NCI-H2196 (cell line): ENCODE results near the gene KCNJ16.

Experiments
- DNase-seq: peaks from one replicate; lab custom pipeline; 2025; ENCODE audit not compliant: unreplicated experiment; lab: John Stamatoyannopoulos, UW

Gene KCNJ16

GRCh38 chr17:70067134-70067533 lies 7.9 kb upstream of the KCNJ16 start:
- DNase-seq: no peak

- no peak for DNase-seq
These were observed 4.6 kb upstream of the KCNJ16 start for GRCh38 chr17:70070305-70071027.

- DNase-seq: no peak
These were observed 3.9 kb upstream of the KCNJ16 start for GRCh38 chr17:70071127-70071526.

GRCh38 chr17:70071620-70072019 lies 3.4 kb upstream of the KCNJ16 start:
- no peak for DNase-seq

GRCh38 chr17:70072546-70073309 lies 2.3 kb upstream of the KCNJ16 start:
- DNase-seq: no peak

GRCh38 chr17:70073310-70073709 lies 1.7 kb upstream of the KCNJ16 start:
- DNase-seq: no peak

- no peak for DNase-seq
These were observed 1.2 kb upstream of the KCNJ16 start for GRCh38 chr17:70073799-70074198.

GRCh38 chr17:70074236-70074830 lies 692 bp upstream of the KCNJ16 start:
- DNase-seq: no peak

- no peak for DNase-seq
These were observed 1.2 kb downstream of the KCNJ16 start for GRCh38 chr17:70076189-70076588.

GRCh38 chr17:70076831-70077230 lies 1.8 kb downstream of the KCNJ16 start:
- no peak for DNase-seq

- DNase-seq: no peak
These were observed 3.5 kb downstream of the KCNJ16 start for GRCh38 chr17:70078549-70078948.

GRCh38 chr17:70078994-70079531 lies 4.0 kb downstream of the KCNJ16 start:
- no peak for DNase-seq

- no peak for DNase-seq
These were observed 5.7 kb downstream of the KCNJ16 start for GRCh38 chr17:70080541-70081347.

- no peak for DNase-seq
These were observed 6.9 kb downstream of the KCNJ16 start for GRCh38 chr17:70081885-70082284.

- no peak for DNase-seq
These were observed 9.5 kb downstream of the KCNJ16 start for GRCh38 chr17:70084476-70084875.

GRCh38 chr17:70086516-70086915 lies 11.5 kb downstream of the KCNJ16 start:
- no peak for DNase-seq

- no peak for DNase-seq
These were observed 14.6 kb downstream of the KCNJ16 start for GRCh38 chr17:70089513-70090148.

GRCh38 chr17:70091005-70091568 lies 16.1 kb downstream of the KCNJ16 start:
- no peak for DNase-seq

GRCh38 chr17:70091696-70092095 lies 16.7 kb downstream of the KCNJ16 start:
- no peak for DNase-seq

- DNase-seq: no peak
These were observed 18.1 kb downstream of the KCNJ16 start for GRCh38 chr17:70093163-70093562.
